GM18507 (cell line): ENCODE measurements around the gene KRT73.

Experiments
- DNase-seq: peaks from one replicate; pipeline ENCODE4 v3.0.0; 2011; ENCODE audit warnings: low read depth; ENCODE audit not compliant: insufficient read length; ENCODE audit errors: extremely low spot score
- FAIRE-seq: peaks from 2 replicates; lab custom pipeline; 2011; peaks lifted over from hg19 to GRCh38; lab: Jason Lieb, UNC

The KRT73 gene

GRCh38 chr12:52628841-52629240, 10.5 kb upstream of the KRT73 start:
- FAIRE-seq (no peak), DNase-seq (no peak)

GRCh38 chr12:52628111-52628507, 9.8 kb upstream of the KRT73 start:
- FAIRE-seq (no peak), DNase-seq (no peak)

- DNase-seq (no peak), FAIRE-seq (no peak)
These were observed 9.2 kb upstream of the KRT73 start for GRCh38 chr12:52627395-52628110.

DNA sequence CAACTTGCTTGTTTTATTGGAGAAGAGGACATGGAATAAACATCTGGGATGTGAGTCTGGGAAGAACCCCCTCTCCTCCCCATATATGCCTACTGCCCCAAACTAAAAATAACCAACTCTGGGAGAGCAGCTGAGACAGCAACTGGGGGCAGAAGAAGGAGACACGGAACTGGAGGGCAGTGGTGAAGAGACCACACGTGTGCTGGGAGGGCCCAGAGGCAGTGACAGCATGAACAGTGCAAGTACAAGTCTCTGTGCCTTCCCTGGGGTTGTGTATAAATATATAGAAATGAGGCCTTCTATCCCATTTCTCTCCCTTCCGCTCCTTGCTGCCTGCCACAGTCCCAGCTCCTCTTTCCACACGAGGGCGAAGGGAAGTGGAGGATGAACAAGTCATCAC, 4.0 kb upstream of the KRT73 start:
- FAIRE-seq, result no peak

DNA sequence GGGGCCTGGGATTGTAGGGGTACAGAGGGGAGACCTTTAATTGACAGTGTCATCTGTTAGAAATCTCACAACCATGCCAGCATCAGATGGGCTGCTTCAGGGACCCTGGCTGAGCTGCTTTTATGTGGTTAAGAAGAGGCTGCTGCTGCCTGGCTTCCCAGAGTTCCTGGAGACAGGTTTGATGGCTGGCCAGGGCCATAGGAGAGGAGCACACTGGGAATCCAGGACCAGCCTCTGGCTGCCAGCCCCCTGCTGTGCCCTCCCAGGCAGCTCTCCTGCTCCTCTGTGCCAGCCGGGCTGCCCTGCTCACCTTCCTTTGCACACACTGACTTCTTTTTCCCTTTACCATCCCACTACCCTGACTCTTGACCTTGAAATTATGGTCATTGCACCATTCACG, 507 bp upstream of the KRT73 start:
- FAIRE-seq (no peak), DNase-seq (no peak)

More for the DNA sequence above, 4.0 kb upstream of the KRT73 start:
- DNase-seq, result no peak

DNA sequence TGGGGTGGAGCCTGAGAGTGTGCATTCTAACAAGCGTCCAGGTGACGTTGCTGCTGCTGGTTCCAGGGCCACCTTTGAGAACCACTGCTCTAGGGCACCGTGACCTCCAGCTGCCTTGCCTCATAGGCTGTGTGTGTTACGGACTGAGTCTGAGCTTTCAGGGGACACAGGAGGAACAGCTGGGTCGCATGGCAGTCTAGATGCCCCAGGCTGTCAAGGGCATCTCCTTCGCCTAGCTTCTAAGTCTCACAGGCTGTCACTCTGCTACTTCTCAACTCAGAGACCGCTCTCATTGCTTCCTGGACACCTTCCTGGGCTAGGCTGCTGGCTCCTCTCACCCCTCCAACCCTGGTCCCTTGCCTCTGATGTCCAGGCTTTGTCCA, 965 bp downstream of the KRT73 start:
- DNase-seq (no peak), FAIRE-seq (no peak)

DNA sequence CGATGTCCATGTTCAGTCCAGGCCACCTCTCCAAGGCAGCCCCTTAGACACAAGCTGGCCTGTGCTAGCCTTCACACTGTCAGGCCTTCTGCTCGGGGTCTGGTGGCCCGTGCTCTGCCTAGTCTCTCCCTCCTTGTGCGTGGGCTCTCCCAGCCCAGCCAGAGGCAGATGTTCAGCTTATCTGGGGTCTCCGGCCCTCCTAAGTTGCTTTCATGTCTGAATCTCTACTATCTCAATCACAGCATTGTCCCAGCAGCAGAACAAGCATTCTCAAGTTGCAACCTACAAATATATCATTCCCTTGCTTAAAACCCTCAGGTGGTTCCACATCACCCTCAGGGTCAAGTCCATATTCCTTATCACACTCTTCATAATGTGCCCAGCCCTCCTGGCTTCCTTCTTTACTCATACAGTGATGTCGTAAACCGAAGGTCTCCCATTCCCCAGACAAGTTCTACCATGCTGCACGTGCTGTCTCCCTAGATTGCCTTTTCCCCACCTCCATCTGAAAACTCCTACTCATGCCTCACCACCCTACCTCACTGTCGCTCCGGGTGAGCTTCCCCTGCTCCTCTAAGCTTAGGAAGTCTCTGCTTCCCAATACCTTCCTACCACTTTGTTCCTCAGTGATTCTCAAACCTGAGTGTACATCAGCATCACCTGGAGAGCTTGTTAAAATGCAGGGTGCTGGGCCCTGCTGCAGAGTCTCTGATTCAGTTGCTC, 1.5 kb downstream of the KRT73 start:
- FAIRE-seq, result no peak
- DNase-seq, result no peak

- no peak for DNase-seq
- no peak for FAIRE-seq
These were observed 2.4 kb downstream of the KRT73 start for GRCh38 chr12:52615912-52616311.

DNA sequence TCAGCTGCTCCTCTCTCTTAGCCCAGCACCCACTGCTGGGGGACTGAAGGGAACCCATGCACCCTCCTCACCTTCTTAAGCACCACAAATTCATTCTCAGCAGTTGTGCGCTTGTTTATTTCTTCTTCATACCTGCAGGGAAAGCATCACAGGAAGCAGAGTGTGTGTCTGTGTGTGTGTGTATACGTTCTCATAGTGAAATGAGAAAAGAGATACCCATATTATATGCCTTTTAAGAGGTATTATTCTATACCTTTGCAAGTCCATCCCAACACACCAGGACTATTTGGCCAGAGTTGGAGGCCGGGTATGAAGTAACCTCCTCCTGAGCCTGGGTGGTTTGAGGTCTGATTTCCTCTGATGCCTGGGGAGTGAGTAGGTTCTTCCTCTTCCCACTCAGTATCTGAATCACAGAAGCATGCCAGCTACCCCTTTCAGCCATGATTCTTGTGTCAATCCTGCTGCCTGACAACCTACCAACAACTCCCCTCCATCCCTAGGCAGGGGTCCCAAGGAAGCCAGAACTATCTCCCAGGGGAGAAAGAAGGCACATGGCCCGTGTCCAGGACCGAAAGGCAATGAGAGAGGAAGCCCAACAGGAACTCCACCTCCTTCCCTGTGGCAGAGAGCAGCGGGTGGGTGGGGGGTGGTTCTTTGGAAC, 3.0 kb downstream of the KRT73 start:
- DNase-seq, result no peak
- no peak for FAIRE-seq

DNA sequence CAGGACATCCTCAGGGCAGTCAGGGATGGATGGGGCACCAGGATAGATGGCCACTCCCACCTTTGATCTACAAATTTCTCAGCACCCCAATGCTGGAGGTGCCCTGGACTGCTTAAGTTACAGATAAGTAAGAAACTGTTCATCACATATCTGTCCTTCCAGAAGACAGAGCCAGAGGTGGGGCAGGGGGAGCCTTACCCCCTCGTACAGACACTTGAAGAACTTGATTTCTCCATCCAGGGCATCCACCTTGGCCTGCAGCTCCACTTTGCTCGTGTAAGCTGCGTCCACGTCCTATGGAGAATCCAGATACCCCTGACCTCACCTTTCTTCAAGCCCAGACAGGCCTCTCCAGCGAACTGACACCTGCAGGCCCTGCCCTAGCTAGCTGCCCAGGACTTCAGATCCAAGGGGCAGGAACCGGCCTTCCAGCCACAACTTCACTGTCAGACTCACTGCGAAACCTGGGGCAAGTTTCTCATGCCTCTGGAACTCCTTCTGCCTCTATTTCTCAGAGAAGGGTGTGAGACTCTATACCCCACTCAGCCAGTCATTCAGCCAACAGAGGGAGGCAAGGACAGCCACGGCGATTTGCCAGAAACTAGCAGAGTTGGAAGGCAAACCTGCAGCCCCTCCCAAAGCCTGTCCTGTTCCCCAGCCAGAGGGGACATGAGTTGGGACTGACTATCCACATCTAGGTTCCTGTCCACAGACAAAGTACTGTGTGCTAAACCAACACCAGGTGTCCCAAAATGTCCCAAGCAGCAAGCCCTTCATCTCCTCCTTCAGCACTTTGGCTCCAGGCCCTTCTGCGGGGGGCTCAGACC, 3.8 kb downstream of the KRT73 start:
- DNase-seq, result no peak
- FAIRE-seq, result no peak

DNA sequence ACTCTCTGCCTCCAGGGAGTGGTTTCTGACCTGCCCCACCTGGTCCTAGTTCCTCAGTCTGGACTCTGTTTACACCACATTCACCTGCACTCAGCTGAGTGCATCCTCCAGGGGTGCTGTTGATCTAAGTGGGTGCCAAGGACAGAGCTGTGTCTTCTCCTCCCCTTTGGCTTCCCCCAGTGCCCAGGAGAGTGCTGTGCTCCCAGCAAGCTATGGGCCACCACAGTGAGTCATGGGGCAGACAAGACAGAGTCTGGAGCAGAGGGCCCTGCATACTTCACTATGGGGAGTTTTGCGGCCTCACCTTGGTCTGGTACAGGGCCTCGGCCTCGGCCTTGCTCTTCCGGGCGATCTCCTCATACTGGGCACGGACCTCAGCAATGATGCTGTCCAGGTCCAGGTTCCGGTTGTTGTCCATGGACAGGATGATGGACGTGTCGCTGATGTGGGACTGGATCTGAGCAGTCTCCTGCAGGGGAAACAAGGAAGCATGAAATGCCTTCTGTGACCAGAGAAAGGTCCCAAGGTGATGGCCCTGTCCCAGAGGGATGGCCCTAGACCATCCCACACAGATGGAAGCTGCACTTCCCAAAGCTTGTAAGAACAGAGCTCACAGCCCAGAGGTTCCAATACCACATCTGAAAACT, 4.9 kb downstream of the KRT73 start:
- FAIRE-seq, result no peak
- no peak for DNase-seq

DNA sequence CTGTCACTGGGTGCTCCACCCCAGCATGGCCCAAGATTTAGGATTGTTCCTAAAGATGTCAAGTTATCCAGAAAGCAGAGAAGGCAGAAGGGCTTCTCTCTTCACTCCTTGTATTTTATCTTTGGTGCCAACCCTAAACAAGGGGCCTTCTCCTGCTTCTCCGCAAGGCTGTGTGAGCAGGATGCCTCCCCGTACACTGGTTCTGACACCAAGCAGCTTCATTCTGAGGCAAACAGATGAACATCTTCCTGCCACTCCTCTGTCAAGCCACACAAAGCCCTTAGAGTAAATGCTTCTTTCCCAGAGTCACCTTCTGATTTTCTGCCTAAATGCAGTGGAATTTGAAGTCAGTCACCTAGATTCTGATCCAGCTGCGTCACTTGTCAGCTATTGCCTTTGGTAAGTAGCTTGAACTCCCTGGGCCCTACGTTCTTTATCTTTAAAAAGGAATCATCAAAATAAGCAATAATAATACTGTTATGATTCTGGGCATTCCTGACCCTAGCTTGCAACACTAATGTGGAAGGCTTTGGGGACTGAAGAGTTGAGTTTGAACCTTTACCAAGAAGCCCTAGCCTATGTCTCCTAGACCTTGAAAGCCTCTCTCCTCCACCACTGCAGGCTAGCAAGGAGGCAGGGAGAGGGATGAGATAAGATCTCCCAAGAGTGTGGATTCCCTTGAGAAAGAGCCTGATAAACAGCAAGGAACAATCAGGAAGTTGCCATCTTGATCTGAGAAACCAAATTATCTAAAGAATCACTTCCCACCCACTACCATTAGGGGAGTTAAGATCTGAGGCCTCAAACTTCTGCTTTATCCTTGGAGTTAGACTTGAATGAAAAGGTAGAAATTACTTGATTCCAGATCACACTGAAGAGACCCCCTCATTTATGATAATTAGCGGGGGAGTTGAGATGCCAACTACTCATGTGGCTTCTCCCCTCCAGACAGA, 5.7 kb downstream of the KRT73 start:
- DNase-seq, result no peak
- FAIRE-seq, result no peak

DNA sequence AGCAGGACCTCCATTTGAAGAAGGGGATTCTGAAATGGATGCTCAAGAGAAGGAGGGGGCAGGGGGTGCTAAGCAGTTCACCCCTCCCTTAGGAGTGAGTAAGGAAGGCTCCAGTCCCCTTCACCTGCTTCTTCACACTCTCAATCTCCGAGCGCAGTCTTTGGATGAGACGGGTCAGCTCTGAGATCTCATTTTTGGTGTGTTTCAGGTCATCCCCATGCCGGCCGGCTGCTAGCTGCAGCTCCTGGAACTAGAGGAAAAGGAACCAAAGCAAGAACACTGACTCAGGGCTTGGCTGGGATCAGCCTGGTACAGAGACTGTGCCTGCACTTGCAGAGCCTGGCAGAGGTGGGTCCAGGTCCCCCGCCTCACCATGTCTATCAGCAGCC, 7.3 kb downstream of the KRT73 start:
- DNase-seq, result no peak
- no peak for FAIRE-seq

- FAIRE-seq (no peak), DNase-seq (no peak)
These were observed 9.3 kb downstream of the KRT73 start for GRCh38 chr12:52608826-52609630.

- no peak for FAIRE-seq
- no peak for DNase-seq
These were observed 10.2 kb downstream of the KRT73 start for GRCh38 chr12:52608161-52608560.

GRCh38 chr12:52607314-52607713, 11.0 kb downstream of the KRT73 start:
- no peak for DNase-seq
- no peak for FAIRE-seq

DNA sequence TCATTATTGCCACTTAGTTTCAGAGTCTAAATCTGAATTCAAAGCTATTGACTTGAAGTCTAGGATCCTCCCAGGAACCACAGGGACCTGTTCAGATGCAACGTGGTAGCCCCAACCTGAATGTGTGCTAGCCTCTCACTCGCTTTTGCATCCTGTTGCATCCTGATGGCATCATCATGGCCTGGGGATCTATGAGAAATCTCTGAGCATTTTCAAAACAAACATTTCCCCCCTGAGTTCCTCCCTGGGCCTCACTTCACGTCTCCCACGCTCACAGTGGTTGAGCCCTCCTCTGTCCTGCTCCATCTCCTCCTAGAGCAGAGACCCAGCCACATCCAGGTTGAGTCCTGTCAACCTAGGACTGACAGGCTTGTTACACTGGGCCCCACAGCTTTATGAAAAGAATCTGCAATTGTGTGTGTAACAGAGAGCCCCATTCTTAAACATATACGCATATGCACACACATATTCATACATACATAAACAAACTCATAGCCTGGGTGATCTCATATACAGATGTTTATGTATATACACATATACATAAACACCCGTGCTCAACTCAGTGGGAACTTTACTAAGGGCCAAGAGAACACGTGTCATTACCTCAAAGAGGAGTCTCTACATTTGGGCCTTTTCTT, 11.7 kb downstream of the KRT73 start:
- DNase-seq, result no peak

More for the DNA sequence above, 11.7 kb downstream of the KRT73 start:
- FAIRE-seq, result no peak
